BLaER1 (cell line): ENCODE results near the gene RUSF1.

ENCODE experiments used
- H3K27ac ChIP-seq: shearing (Covaris generic); formaldehyde crosslinking; 2 replicates; pipeline ENCODE4 v1.8.1; 2022
- H3K27me3 ChIP-seq: shearing (Covaris generic); formaldehyde crosslinking; 2 replicates; pipeline ENCODE4 v1.8.1; 2022
- H3K36me3 ChIP-seq: shearing (Covaris generic); formaldehyde crosslinking; 2 replicates; pipeline ENCODE4 v1.8.1; 2022
- H3K4me1 ChIP-seq: shearing (Covaris generic); formaldehyde crosslinking; 2 replicates; pipeline ENCODE4 v1.8.1; 2022
- H3K4me2 ChIP-seq: shearing (Covaris generic); formaldehyde crosslinking; 2 replicates; pipeline ENCODE4 v1.8.1; 2022
- H3K4me3 ChIP-seq: shearing (Covaris generic); formaldehyde crosslinking; 2 replicates; pipeline ENCODE4 v1.8.1; 2022
- H3K9ac ChIP-seq: shearing (Covaris generic); formaldehyde crosslinking; 2 replicates; pipeline ENCODE4 v1.8.1; 2022
- H3K9me3 ChIP-seq: shearing (Covaris generic); formaldehyde crosslinking; 2 replicates; pipeline ENCODE4 v1.8.1; 2022
- H4K20me1 ChIP-seq: shearing (Covaris generic); formaldehyde crosslinking; 2 replicates; pipeline ENCODE4 v1.8.1; 2022
- Cebpa-rat ChIP-seq: shearing (Covaris generic); IDR thresholded peaks from 2 replicates; pipeline ENCODE4 v1.8.1; 2022

Gene RUSF1

DNA sequence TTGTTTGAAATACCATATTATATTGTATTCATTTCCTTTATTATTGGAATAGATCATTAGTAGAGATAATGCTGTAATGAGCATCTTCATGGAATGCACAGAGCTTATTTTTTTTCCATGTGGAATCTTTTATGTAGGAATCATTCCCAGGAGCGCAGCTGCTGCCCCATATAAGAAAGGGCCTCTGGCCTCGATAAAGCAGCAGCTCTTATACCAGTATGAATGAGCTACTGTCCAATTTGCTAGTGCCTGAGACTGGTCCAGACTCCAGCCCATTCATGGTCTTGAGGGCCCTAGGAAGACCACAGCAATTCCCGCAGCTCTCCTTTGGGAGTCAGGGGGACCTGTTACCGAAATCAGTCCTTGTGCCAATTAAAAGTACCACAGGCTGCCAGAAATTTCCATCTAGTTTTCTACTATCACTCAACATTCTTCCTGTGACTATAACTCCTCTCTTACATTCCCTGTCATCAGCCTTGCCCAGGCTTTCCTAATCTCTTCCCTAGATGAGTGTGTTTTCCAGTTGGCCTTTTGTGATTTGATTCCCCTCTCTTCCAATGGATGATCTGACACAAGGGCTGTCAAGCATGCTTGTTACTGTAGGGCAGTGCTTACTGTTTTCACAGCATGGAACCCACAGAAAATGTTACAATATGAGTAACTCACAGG is 67.5 kb downstream of the RUSF1 start:
- H3K27ac ChIP-seq = no peak overlapping the region
- TF ChIP-seq Cebpa-rat = no peak
- H4K20me1 ChIP-seq = no peaks in the 10 kb centered on the region
- H3K4me2 ChIP-seq = no peak overlapping the region
- no peaks in the 10 kb centered on the region for H3K27me3 ChIP-seq
- peaks cover 16% of the 10 kb centered on the region for H3K4me1 ChIP-seq
- peaks cover 3% of the 10 kb centered on the region for H3K9me3 ChIP-seq
- H3K4me3 ChIP-seq = no peak overlapping the region
- no peak overlapping the region for H3K9ac ChIP-seq
- no peaks in the 10 kb centered on the region for H3K36me3 ChIP-seq

DNA sequence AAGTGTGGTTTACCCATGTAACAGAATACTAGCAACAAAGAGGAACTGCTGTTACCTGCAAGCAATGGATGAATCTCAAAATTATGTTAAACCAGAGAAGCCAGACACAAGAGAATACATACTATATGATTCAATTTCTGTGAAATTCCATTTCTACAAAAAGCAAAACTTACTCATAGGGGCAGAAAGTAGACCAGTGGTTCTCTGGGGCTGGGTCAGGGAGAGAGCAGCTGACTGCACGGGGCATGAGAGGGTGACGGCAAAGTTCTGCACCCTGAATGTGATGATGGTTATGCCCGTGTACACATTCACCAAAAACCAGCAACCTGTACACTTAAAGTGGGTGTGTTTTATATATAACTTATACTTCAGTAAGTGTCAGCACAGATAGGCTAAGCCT is 68.7 kb downstream of the RUSF1 start:
- H3K27ac ChIP-seq = no peak overlapping the region
- no peak overlapping the region for H3K4me3 ChIP-seq
- TF ChIP-seq Cebpa-rat = no peak

More for the DNA sequence above, 68.7 kb downstream of the RUSF1 start:
- Histone ChIP-seq H4K20me1 (no peaks in the 10 kb centered on the region), H3K4me1 (peaks cover 16% of the 10 kb centered on the region), H3K9ac (no peak overlapping the region), H3K36me3 (no peaks in the 10 kb centered on the region), H3K4me2 (0 out of 2 replicates have a peak overlapping the region, but pooled peaks have one; percentile 0), H3K27me3 (no peaks in the 10 kb centered on the region), H3K9me3 (no peaks in the 10 kb centered on the region)
